ENCODE data around the gene MEI1.
"Not testable (repeated sequence)": the region's sequence is repeated elsewhere in the genome, so short reads cannot be mapped to it uniquely, and the experiment has no call there.

Gene MEI1

GRCh38 chr22:41668971-41669911, 30.1 kb upstream of the MEI1 start:
- no peaks in the 10 kb centered on the region for H3K9me3 ChIP-seq (ENCODE audit: insufficient read depth, low read length)
- peaks cover 26% of the 10 kb centered on the region for H3K36me3 ChIP-seq (ENCODE audit: insufficient read depth, insufficient read length, low read length)
- TF ChIP-seq YY1 (IDR thresholded peaks at IDR 0.05; ENCODE audit: insufficient read depth, insufficient read length) = no peak
- TF ChIP-seq ZNF274 (IDR thresholded peaks at IDR 0.05; ENCODE audit: low read depth, low read length) = no peak
- TF ChIP-seq SUZ12 (IDR thresholded peaks at IDR 0.05; ENCODE audit: extremely low read depth, insufficient read depth, insufficient read length) = no peak
- no peaks in the 10 kb centered on the region for H3K4me1 ChIP-seq (ENCODE audit: insufficient read depth, insufficient read length)
- DNase-seq (ENCODE audit: low read depth, low spot score) = no peak
- no peak overlapping the region for H3K4me3 ChIP-seq (ENCODE audit: insufficient read length, low read depth)
- H3K27me3 ChIP-seq (ENCODE audit: insufficient read depth, insufficient read length) = no peaks in the 10 kb centered on the region
- no peak overlapping the region for H3K9ac ChIP-seq (ENCODE audit: insufficient read length, low read depth)

- not testable (repeated sequence) for H3K4me1 ChIP-seq (ENCODE audit: insufficient read depth, insufficient read length); H3K9ac ChIP-seq (ENCODE audit: insufficient read length, low read depth); H3K27me3 ChIP-seq (ENCODE audit: insufficient read depth, insufficient read length); H3K9me3 ChIP-seq (ENCODE audit: insufficient read depth, low read length); H3K4me3 ChIP-seq (ENCODE audit: insufficient read length, low read depth); DNase-seq (ENCODE audit: low read depth, low spot score)
- H3K36me3 ChIP-seq (ENCODE audit: insufficient read depth, insufficient read length, low read length) = peaks cover 29% of the 10 kb centered on the region
Observed at GRCh38 chr22:41672096-41672495, 27.2 kb upstream of the MEI1 start.

GRCh38 chr22:41672780-41673509, 26.4 kb upstream of the MEI1 start:
- Histone ChIP-seq H3K9me3 (ENCODE audit: insufficient read depth, low read length) (no peaks in the 10 kb centered on the region), H3K4me1 (ENCODE audit: insufficient read depth, insufficient read length) (no peaks in the 10 kb centered on the region), H3K36me3 (ENCODE audit: insufficient read depth, insufficient read length, low read length) (peaks cover 35% of the 10 kb centered on the region), H3K4me3 (ENCODE audit: insufficient read length, low read depth) (no peak overlapping the region), H3K27me3 (ENCODE audit: insufficient read depth, insufficient read length) (no peaks in the 10 kb centered on the region), H3K9ac (ENCODE audit: insufficient read length, low read depth) (no peak overlapping the region)
- no peak for DNase-seq (ENCODE audit: low read depth, low spot score)
- TF ChIP-seq SUZ12 (IDR thresholded peaks at IDR 0.05; ENCODE audit: extremely low read depth, insufficient read depth, insufficient read length) (no peak), YY1 (IDR thresholded peaks at IDR 0.05; ENCODE audit: insufficient read depth, insufficient read length) (no peak)

GRCh38 chr22:41674846-41675340, 24.4 kb upstream of the MEI1 start:
- H3K36me3 ChIP-seq (ENCODE audit: insufficient read depth, insufficient read length, low read length) = peaks cover 53% of the 10 kb centered on the region

GRCh38 chr22:41676134-41676533, 23.2 kb upstream of the MEI1 start:
- TF ChIP-seq ZNF274 (IDR thresholded peaks at IDR 0.05; ENCODE audit: low read depth, low read length) = no peak
- no peak for TF ChIP-seq SUZ12 (IDR thresholded peaks at IDR 0.05; ENCODE audit: extremely low read depth, insufficient read depth, insufficient read length)
- no peak for TF ChIP-seq YY1 (IDR thresholded peaks at IDR 0.05; ENCODE audit: insufficient read depth, insufficient read length)
- Histone ChIP-seq H3K36me3 (ENCODE audit: insufficient read depth, insufficient read length, low read length) (peaks cover 64% of the 10 kb centered on the region), H3K4me3 (ENCODE audit: insufficient read length, low read depth) (no peak overlapping the region), H3K27me3 (ENCODE audit: insufficient read depth, insufficient read length) (no peaks in the 10 kb centered on the region), H3K9ac (ENCODE audit: insufficient read length, low read depth) (no peak overlapping the region), H3K9me3 (ENCODE audit: insufficient read depth, low read length) (no peaks in the 10 kb centered on the region), H3K4me1 (ENCODE audit: insufficient read depth, insufficient read length) (no peaks in the 10 kb centered on the region)
- no peak for DNase-seq (ENCODE audit: low read depth, low spot score)

More at GRCh38 chr22:41674846-41675340, 24.4 kb upstream of the MEI1 start:
- TF ChIP-seq YY1 (IDR thresholded peaks at IDR 0.05; ENCODE audit: insufficient read depth, insufficient read length) (no peak), ZNF274 (IDR thresholded peaks at IDR 0.05; ENCODE audit: low read depth, low read length) (no peak)
- no peaks in the 10 kb centered on the region for H3K27me3 ChIP-seq (ENCODE audit: insufficient read depth, insufficient read length)
- no peak overlapping the region for H3K4me3 ChIP-seq (ENCODE audit: insufficient read length, low read depth)
- no peak for DNase-seq (ENCODE audit: low read depth, low spot score)
- H3K9ac ChIP-seq (ENCODE audit: insufficient read length, low read depth) = no peak overlapping the region
- H3K4me1 ChIP-seq (ENCODE audit: insufficient read depth, insufficient read length) = no peaks in the 10 kb centered on the region
- no peaks in the 10 kb centered on the region for H3K9me3 ChIP-seq (ENCODE audit: insufficient read depth, low read length)

- Histone ChIP-seq H3K4me3 (ENCODE audit: insufficient read length, low read depth) (no peak overlapping the region), H3K4me1 (ENCODE audit: insufficient read depth, insufficient read length) (no peaks in the 10 kb centered on the region), H3K36me3 (ENCODE audit: insufficient read depth, insufficient read length, low read length) (peaks cover 46% of the 10 kb centered on the region), H3K9ac (ENCODE audit: insufficient read length, low read depth) (no peak overlapping the region), H3K27me3 (ENCODE audit: insufficient read depth, insufficient read length) (no peaks in the 10 kb centered on the region), H3K9me3 (ENCODE audit: insufficient read depth, low read length) (no peaks in the 10 kb centered on the region)
- TF ChIP-seq ZNF274 (IDR thresholded peaks at IDR 0.05; ENCODE audit: low read depth, low read length) (no peak), SUZ12 (IDR thresholded peaks at IDR 0.05; ENCODE audit: extremely low read depth, insufficient read depth, insufficient read length) (no peak), YY1 (IDR thresholded peaks at IDR 0.05; ENCODE audit: insufficient read depth, insufficient read length) (no peak)
- DNase-seq (ENCODE audit: low read depth, low spot score) = no peak
Observed at GRCh38 chr22:41681616-41682015, 17.7 kb upstream of the MEI1 start.
